ENCODE measurements around the gene PCBP3.

The PCBP3 gene

DNA sequence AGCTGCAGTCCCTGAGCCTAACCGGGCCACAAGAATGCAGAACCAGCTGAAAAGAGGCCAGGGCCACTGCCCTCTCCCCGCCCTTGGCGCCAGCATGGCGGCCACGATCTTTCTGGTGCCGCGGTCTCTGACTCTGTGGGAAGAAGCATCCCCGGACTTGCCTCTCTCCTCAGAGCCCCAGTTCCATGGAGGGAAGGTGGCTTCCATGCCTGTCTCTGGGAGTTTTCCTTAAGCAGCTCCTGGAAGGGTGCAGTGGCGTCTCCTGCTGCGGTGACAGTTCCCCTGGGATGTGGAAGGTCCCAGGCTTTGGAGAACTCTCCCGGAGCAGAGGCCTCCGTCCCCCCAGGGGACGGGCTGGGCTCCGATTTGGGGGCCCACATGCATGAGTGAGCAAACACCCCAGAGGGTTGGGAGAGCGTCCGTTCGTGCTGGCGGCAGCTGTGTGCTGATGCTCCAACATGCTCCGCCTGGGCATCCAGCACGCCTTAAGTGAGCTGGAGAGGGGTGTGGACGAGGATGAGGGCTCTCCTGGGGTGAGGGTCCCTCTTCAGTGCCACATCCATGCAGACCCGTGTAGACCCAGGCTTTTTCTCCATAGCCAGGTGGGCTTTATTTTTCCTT lies 228.2 kb downstream of the PCBP3 start:
- no peak for TF ChIP-seq SPI1 (IDR thresholded peaks at IDR 0.05; ENCODE audit: borderline replicate concordance, low read depth)
- TF ChIP-seq, protein P1, sequence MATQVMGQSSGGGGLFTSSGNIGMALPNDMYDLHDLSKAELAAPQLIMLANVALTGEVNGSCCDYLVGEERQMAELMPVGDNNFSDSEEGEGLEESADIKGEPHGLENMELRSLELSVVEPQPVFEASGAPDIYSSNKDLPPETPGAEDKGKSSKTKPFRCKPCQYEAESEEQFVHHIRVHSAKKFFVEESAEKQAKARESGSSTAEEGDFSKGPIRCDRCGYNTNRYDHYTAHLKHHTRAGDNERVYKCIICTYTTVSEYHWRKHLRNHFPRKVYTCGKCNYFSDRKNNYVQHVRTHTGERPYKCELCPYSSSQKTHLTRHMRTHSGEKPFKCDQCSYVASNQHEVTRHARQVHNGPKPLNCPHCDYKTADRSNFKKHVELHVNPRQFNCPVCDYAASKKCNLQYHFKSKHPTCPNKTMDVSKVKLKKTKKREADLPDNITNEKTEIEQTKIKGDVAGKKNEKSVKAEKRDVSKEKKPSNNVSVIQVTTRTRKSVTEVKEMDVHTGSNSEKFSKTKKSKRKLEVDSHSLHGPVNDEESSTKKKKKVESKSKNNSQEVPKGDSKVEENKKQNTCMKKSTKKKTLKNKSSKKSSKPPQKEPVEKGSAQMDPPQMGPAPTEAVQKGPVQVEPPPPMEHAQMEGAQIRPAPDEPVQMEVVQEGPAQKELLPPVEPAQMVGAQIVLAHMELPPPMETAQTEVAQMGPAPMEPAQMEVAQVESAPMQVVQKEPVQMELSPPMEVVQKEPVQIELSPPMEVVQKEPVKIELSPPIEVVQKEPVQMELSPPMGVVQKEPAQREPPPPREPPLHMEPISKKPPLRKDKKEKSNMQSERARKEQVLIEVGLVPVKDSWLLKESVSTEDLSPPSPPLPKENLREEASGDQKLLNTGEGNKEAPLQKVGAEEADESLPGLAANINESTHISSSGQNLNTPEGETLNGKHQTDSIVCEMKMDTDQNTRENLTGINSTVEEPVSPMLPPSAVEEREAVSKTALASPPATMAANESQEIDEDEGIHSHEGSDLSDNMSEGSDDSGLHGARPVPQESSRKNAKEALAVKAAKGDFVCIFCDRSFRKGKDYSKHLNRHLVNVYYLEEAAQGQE (IDR thresholded peaks at IDR 0.05; ENCODE audit: insufficient replicate concordance, low read depth) = no peak
- TF ChIP-seq, protein P2, sequence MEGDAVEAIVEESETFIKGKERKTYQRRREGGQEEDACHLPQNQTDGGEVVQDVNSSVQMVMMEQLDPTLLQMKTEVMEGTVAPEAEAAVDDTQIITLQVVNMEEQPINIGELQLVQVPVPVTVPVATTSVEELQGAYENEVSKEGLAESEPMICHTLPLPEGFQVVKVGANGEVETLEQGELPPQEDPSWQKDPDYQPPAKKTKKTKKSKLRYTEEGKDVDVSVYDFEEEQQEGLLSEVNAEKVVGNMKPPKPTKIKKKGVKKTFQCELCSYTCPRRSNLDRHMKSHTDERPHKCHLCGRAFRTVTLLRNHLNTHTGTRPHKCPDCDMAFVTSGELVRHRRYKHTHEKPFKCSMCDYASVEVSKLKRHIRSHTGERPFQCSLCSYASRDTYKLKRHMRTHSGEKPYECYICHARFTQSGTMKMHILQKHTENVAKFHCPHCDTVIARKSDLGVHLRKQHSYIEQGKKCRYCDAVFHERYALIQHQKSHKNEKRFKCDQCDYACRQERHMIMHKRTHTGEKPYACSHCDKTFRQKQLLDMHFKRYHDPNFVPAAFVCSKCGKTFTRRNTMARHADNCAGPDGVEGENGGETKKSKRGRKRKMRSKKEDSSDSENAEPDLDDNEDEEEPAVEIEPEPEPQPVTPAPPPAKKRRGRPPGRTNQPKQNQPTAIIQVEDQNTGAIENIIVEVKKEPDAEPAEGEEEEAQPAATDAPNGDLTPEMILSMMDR (IDR thresholded peaks at IDR 0.05; ENCODE audit: insufficient read depth, low read length) = no peak
- no peak for TF ChIP-seq GABPA (IDR thresholded peaks at IDR 0.05; ENCODE audit: low read depth)
- no peak for TF ChIP-seq POLR2AphosphoS5 (IDR thresholded peaks at IDR 0.05; ENCODE audit: low read depth)
- Histone ChIP-seq H3K4me3 (replicated peaks; ENCODE audit: insufficient read depth, low read length) (no peak overlapping the region), H3K27ac (replicated peaks) (no peak overlapping the region), H3K27me3 (ENCODE audit: insufficient read depth, poor library complexity, severe bottlenecking) (peaks cover 5% of the 10 kb centered on the region)
- DNase-seq (ENCODE audit: low read depth in 1 of 2, low spot score in 1 of 2) = no peak

DNA sequence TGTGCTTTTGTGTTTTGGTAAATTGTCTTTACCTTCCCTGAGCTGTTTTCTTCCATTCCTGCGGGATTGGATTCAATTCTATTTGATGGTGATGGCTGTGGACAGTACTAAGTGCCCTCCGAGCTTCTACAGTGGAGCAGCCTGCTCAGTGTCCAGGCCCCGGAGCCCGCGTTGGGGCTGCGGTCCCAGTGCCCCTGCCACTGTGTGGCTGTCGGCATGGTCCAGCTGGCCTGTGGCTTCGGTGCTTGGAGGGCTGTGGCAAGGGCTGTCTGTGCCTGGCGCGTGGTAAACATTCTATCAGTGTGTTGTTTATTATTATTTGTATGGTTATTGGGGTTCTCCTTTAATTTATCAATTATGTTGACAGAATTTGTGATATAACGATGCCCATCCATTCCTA lies 228.9 kb downstream of the PCBP3 start:
- Histone ChIP-seq H3K4me3 (replicated peaks; ENCODE audit: insufficient read depth, low read length) (no peak overlapping the region), H3K27ac (replicated peaks) (no peak overlapping the region), H3K27me3 (ENCODE audit: insufficient read depth, poor library complexity, severe bottlenecking) (peaks cover 6% of the 10 kb centered on the region)
- no peak for TF ChIP-seq SPI1 (IDR thresholded peaks at IDR 0.05; ENCODE audit: borderline replicate concordance, low read depth)
- TF ChIP-seq GABPA (IDR thresholded peaks at IDR 0.05; ENCODE audit: low read depth) = no peak
- no peak for TF ChIP-seq POLR2AphosphoS5 (IDR thresholded peaks at IDR 0.05; ENCODE audit: low read depth)
- TF ChIP-seq, protein P1 (IDR thresholded peaks at IDR 0.05; ENCODE audit: insufficient replicate concordance, low read depth) = no peak
- TF ChIP-seq, protein P2 (IDR thresholded peaks at IDR 0.05; ENCODE audit: insufficient read depth, low read length) = no peak
- no peak for DNase-seq (ENCODE audit: low read depth in 1 of 2, low spot score in 1 of 2)

DNA sequence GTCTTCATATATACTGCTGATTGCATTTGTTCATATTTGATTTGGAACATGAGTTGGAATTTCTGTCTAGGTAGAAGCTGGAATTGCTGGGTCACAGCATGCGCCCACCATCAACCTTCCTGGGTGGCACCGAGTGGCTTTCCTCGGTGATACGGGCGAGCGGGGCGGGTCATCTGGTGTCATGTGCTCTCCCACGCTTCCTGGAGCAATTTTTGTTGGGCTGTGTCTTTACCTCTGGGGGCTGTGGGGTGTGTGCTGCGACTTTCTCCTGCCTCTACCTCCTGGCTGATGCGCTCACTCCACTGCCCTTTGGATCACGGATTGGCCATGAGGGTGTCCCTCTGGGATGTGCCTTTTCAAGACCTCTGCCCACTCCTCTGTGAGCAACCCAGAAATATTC lies 229.4 kb downstream of the PCBP3 start:
- Histone ChIP-seq H3K27ac (replicated peaks) (no peak overlapping the region), H3K4me3 (replicated peaks; ENCODE audit: insufficient read depth, low read length) (no peak overlapping the region), H3K27me3 (ENCODE audit: insufficient read depth, poor library complexity, severe bottlenecking) (peaks cover 6% of the 10 kb centered on the region)
- DNase-seq (ENCODE audit: low read depth in 1 of 2, low spot score in 1 of 2) = no peak
- TF ChIP-seq, protein P1 (IDR thresholded peaks at IDR 0.05; ENCODE audit: insufficient replicate concordance, low read depth) = no peak
- TF ChIP-seq SPI1 (IDR thresholded peaks at IDR 0.05; ENCODE audit: borderline replicate concordance, low read depth) = no peak
- TF ChIP-seq, protein P2 (IDR thresholded peaks at IDR 0.05; ENCODE audit: insufficient read depth, low read length) = no peak
- no peak for TF ChIP-seq GABPA (IDR thresholded peaks at IDR 0.05; ENCODE audit: low read depth)
- no peak for TF ChIP-seq POLR2AphosphoS5 (IDR thresholded peaks at IDR 0.05; ENCODE audit: low read depth)
